ENCODE data around the gene MLH1. TPM values are rescaled to one million over a fixed set of nuclear protein-coding genes. Genes with fewer than 3 reads are reported as not detected.

MLH1 gene
- total and polyA plus RNA-seq, 7 donors: 9.0 to 60.3 (median 27.2) TPM

- Histone ChIP-seq H3K36me3 (peaks cover 0 to 4% (median 0%) of the 10 kb centered on the region in 4 donors), H3K27ac (no peak overlapping the region), H3K27me3 (no peaks in the 10 kb centered on the region), H3K4me3 (no peak overlapping the region), H3K9me3 (no peaks in the 10 kb centered on the region), H3K4me1 (peaks cover 0 to 20% (median 3%) of the 10 kb centered on the region in 4 donors)
- 67 to 79% methylated on average over 1 of the region's 1 CpG for WGBS, 2 donors
- intact Hi-C loops (cut with DNase I): no loop called here
- DNase-seq: no peak
- TF ChIP-seq POLR2AphosphoS5 (IDR thresholded peaks at IDR 0.05): no peak
- TF ChIP-seq CTCF (IDR thresholded peaks at IDR 0.05): no peak
- TF ChIP-seq POLR2A (IDR thresholded peaks at IDR 0.05): no peak
- TF ChIP-seq EP300 (IDR thresholded peaks at IDR 0.05): no peak
Observed at GRCh38 chr3:37100411-37100810, 107.1 kb downstream of the MLH1 start.

Small RNA genes lying within 50 kb of the gene (small RNA-seq; reads per million reads assigned to genes)
- 0 reads per million in 3 donors for gene RF00019
- gene RNU6ATAC4P: 0 reads per million in 3 donors

Other genes starting within 250 kb of the MLH1 start
- under 1 TPM in 3 of 4 donors, not detected in 1; 0.14 to 0.36 (median 0.28) TPM for gene DCLK3, start 229.0 kb upstream of the MLH1 start, total RNA-seq
- gene DCLK3, start 229.0 kb upstream of the MLH1 start, polyA plus RNA-seq: under 1 TPM in 2 of 3 donors, not detected in 1; 0.12 to 0.23 TPM
- gene TRANK1, start 48.5 kb upstream of the MLH1 start, total RNA-seq: 10 to 100 TPM in 3 of 4 donors, 1 to 10 TPM in 1; 8.6 to 26.3 (median 16.9) TPM
- gene TRANK1, start 48.5 kb upstream of the MLH1 start, polyA plus RNA-seq: 10 to 100 TPM; 12.6 to 36.4 (median 26.1) TPM
- 10 to 100 TPM; 11.8 to 18.9 (median 14.0) TPM for gene EPM2AIP1, start 387 bp upstream of the MLH1 start, total RNA-seq
- 1 to 10 TPM; 1.2 to 6.0 (median 5.2) TPM for gene EPM2AIP1, start 387 bp upstream of the MLH1 start, polyA plus RNA-seq
- 10 to 100 TPM; 49.4 to 66.7 (median 55.9) TPM for gene LRRFIP2, start 181.1 kb downstream of the MLH1 start, total RNA-seq
- 10 to 100 TPM; 47.2 to 91.8 (median 61.9) TPM for gene LRRFIP2, start 181.1 kb downstream of the MLH1 start, polyA plus RNA-seq
- 10 to 100 TPM; 73.7 to 84.5 (median 80.0) TPM for gene GOLGA4, start 249.8 kb downstream of the MLH1 start, total RNA-seq
- 10 to 100 TPM; 31.8 to 55.5 (median 41.4) TPM for gene GOLGA4, start 249.8 kb downstream of the MLH1 start, polyA plus RNA-seq

All from sigmoid colon (tissue), 7 donors.